NCI-H146 treated with DMSO at 0.1 percent for 48 hours (cell line): ENCODE data around the gene ANKMY2.
A peak's percentile ranks its signal among the peaks of the same experiment; 100 is the strongest.
"Not testable (repeated sequence)": the region's sequence is repeated elsewhere in the genome, so short reads cannot be mapped to it uniquely, and the experiment has no call there.

ENCODE experiments used
- DNase-seq: peaks from one replicate; lab custom pipeline; 2025; ENCODE audit not compliant: unreplicated experiment; lab: John Stamatoyannopoulos, UW

The ANKMY2 gene

GRCh38 chr7:16627236-16627635 lies 18.3 kb downstream of the ANKMY2 start:
- no peak for DNase-seq

GRCh38 chr7:16626388-16626787 lies 19.2 kb downstream of the ANKMY2 start:
- no peak for DNase-seq

- no peak for DNase-seq
These were observed 25.6 kb downstream of the ANKMY2 start for GRCh38 chr7:16619979-16620408.

GRCh38 chr7:16616542-16616941 lies 29.0 kb downstream of the ANKMY2 start:
- DNase-seq: no peak

- no peak for DNase-seq
These were observed 29.4 kb downstream of the ANKMY2 start for GRCh38 chr7:16616122-16616521.

GRCh38 chr7:16615228-16615627 lies 30.3 kb downstream of the ANKMY2 start:
- no peak for DNase-seq

DNA sequence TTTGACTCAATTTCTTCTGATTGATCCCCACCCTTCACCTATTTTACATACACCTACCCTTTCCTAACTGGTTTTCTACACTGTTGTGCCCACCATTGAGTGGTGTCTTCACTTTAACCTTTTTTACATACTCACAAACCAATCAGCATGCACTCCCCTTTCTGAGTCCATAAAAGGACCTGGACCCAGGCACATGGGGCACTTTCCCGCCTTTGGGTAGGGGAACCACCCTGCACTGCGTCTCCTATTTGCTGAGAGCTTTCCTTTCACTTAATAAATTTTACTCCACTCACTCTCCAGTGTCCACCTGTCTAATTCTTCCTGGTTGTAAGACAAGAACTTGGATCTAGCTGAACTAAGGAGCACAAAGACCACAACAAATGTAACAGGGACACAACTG lies 33.8 kb downstream of the ANKMY2 start:
- no peak for DNase-seq

DNA sequence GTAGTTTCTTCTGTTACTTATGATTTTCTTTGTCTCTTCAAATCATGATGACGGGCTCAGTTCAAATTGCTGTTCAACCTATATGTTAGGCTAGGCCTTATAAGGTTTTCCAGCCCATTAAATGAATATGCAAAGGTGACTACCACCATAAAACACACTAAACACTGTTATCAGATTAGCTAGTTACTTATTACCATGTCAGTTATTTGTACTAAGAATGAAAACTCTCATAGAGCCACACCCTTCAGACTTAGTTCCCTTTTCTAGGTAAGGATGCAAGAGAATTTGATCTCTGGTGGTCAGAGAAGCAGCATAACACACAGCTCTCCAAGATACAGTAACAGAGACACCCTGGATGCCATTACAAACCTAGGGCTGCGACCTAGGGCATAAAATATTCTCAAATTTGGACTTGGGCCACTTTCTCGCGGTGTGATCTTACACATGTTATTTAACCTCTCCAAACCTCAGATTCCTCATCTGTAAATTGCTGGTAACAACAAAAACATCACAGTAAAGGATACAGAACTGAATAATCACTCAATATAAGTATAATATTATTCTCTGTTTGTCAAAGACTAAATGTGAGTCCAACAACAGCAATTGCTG lies 35.6 kb downstream of the ANKMY2 start:
- no peak for DNase-seq

DNA sequence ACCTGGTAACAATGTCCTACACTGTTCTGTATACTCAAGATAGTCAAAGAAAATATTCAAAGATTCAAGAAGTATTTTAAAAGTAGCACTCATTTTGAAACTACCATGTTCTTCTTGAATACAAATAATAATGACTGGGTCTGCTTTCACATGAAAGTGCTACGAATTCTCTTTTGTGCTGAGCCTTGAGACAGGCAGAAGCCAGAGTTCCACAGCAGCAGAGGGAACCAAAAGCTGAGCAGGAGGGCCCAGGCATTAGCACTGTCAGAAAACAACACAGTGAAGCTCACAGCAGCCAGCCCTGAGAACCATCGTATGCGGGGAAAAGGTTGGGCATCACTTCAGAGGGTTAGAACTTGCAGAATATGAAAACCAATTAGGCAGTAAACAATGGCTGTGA lies 38.9 kb downstream of the ANKMY2 start:
- DNase-seq: no peak

- DNase-seq: no peak
These were observed 41.5 kb downstream of the ANKMY2 start for GRCh38 chr7:16604054-16604453.

- DNase-seq: no peak
These were observed 41.9 kb downstream of the ANKMY2 start for GRCh38 chr7:16603633-16604032.

- DNase-seq: peak; percentile 70
These were observed 45.7 kb downstream of the ANKMY2 start for GRCh38 chr7:16599860-16600259.

- no peak for DNase-seq
These were observed 47.5 kb downstream of the ANKMY2 start for GRCh38 chr7:16598015-16598414.

DNA sequence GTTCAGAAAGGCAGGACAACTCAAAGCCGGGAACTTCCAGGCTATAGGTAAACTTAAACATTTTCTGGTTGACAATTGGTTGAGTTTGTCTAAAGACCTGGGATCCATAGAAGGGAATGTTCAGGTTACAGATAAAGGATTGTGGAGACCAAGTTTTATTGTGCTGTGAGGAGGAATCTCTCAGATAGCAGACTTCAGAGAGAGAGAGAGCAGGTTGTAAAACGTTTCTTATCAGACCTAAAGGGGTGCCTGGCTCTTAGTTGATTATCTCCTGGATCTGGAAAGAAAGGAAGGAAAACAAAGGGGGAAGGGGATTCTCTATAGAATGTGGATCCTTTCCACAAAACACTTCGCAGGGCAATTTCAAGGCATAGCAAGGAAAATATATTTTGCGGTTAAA lies 50.0 kb downstream of the ANKMY2 start:
- not testable (repeated sequence) for DNase-seq

GRCh38 chr7:16594676-16595075 lies 50.9 kb downstream of the ANKMY2 start:
- no peak for DNase-seq

GRCh38 chr7:16594061-16594460 lies 51.5 kb downstream of the ANKMY2 start:
- DNase-seq: no peak

DNA sequence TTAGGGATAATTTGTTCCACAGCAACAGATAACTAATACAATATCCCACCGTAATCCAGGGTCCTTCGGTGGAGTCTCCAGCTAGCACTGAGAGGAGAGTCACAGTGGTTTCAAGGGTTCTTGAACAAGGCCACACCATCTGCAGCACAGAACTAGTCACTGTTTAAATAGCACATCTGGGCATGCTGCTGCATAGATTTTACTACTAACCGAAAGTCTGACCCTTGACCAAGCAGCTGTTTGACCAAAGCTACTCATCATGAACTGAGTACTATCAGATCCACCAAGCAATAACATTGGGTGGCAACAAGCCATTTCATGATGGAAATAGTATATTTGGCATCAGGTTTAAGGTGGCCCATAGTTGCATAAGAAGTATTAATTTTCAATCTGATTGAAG lies 53.2 kb downstream of the ANKMY2 start:
- DNase-seq: no peak

DNA sequence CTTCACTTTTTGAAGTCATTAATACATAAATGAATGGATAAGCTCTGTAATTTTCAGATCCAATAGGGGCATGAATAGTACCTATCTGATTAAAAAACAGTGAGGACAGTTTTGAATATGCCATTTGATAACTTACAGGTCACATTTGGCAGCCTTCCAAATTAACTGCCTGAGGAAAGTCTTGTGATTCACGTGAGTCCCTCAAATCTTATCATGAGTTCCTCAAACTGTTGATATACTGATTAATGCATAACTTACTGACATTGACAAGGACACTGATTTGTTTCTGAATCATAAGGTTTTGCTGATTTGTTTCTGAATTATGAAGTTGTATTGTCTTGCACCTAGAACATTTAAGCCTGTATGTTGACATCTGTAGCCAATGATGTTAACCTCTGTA lies 55.1 kb downstream of the ANKMY2 start:
- DNase-seq: no peak

DNA sequence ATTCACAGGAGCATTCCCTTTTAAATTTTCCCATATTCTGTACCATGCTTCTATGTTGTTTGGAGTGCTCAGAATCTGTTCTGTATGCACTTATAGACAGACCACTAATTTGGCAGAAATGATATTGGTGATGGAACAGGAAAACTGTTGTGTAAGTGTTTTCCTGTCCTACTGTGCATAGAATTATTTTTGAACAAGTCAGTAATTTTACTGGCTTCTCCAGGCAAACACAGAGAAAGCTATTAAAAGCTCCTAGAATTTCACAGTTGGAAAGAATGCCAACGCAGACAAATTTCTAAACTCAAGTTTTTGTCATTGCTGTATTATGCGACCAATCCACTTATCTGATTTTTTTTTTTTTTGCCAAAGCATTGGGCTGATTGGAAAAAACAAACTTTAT lies 55.7 kb downstream of the ANKMY2 start:
- DNase-seq: no peak

GRCh38 chr7:16587790-16588189 lies 57.8 kb downstream of the ANKMY2 start:
- peak; percentile 87 for DNase-seq

DNA sequence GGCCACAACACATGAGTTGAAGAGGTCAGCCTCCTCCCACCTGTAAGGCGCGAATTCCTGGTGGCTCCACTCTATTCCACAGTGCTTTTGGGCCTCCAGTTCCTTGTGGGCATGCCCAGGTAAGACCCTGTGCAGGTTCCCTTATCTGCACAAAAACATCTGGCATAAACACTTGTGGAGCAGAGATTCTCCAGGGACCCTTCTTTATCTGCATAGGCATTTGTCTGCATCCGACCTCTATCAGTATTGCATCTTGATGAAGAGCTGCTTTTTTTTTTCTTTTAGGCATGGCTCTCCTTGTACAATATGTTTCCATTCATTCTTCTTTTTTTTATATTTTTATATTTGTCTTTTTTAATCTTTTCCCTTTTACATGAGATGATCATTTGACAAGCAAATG lies 58.4 kb downstream of the ANKMY2 start:
- DNase-seq: no peak

- DNase-seq: no peak
These were observed 59.3 kb downstream of the ANKMY2 start for GRCh38 chr7:16586081-16586874.

- no peak for DNase-seq
These were observed 60.0 kb downstream of the ANKMY2 start for GRCh38 chr7:16585540-16585939.
